HG02588 (cell line): ENCODE data around the gene LGMN.

Experiments used
- ATAC-seq: cut with Tn5 transposase; IDR thresholded peaks from one replicate; pipeline ENCODE4 v1.9.1; 2021; ENCODE audit warnings: mild to moderate bottlenecking, moderate library complexity; ENCODE audit not compliant: unreplicated experiment

The LGMN gene

GRCh38 chr14:92656306-92657081, 91.9 kb downstream of the LGMN start:
- no peak for ATAC-seq

- ATAC-seq: no peak
These were observed 92.8 kb downstream of the LGMN start for GRCh38 chr14:92655419-92656201.

DNA sequence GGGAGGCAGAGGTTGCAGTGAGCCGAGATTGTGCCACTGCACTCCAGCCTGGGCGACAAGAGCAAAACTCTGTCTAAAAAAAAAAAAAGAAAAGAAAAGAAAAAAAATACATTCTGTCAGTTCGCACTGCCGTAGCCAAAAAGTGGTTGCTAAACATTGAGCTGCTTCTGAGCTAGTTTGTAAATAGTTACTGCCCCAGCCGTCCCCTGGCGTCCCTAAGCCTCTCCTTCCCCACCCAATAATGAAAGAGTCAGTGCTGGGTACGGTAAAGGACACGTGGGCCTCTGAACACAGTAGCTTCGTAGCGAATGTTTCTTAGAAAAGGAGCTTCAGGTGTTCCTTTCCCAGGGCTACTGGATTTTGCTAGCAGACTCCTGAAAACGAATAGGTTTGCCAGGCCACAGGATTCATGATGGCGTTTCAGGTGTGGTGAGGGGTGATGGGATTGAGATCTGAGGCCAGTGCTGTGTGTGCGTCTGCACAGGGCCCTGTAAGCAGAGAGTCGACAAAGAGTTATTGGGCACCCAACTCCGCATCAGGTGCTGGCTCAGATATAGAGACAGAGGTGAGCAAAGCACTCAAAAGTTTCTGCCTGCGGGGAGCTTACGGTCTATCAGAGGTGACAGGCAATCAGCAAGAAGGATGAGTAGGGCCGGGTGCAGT, 94.1 kb downstream of the LGMN start:
- no peak for ATAC-seq
